Measurements from ENCODE around the gene DNAJC15. TPM values are rescaled to one million over a fixed set of nuclear protein-coding genes. Genes with fewer than 3 reads are reported as not detected.

DNAJC15 gene
- total and polyA plus RNA-seq, 2 of the 4 experiments (the other 2 are of a cell fraction), result 7.0 to 22.0 TPM

GRCh38 chr13:43114504-43114903 lies 91.1 kb downstream of the DNAJC15 start:
- H3K9me1 ChIP-seq (ENCODE audit: insufficient read depth, low read length), result no peaks in the 10 kb centered on the region; the same call in 1 of the 2 replicates
- H3K9me3 ChIP-seq (ENCODE audit: control insufficient read depth, insufficient read depth, low read length), result no peaks in the 10 kb centered on the region
- dilution Hi-C loops (cut with HindIII; ENCODE audit: low sequenced_read_pairs, unreplicated experiment) (no loop called here), in situ Hi-C loops (cut with MboI; ENCODE audit: low sequenced_read_pairs) (no loop called here), intact Hi-C loops (cut with micrococcal nuclease) (no loop called here)
- DNase-seq (no peak), ATAC-seq (ENCODE audit: low read depth) (no peak)
- no peak overlapping the region for H3K23ac ChIP-seq (ENCODE audit: low read depth, low read length)
- no peak overlapping the region for H3K56ac ChIP-seq (ENCODE audit: extremely low read depth, insufficient read depth, low read length)
- no peak overlapping the region for H3K18ac ChIP-seq (ENCODE audit: low read depth, low read length)
- H2BK120ac ChIP-seq (ENCODE audit: low read depth, low read length), result no peak overlapping the region
- H3K27me3 ChIP-seq (ENCODE audit: control insufficient read depth, insufficient read depth, low read length), result no peaks in the 10 kb centered on the region
- ChIA-PET POLR2A (ENCODE audit: unreplicated experiment) (no interaction called here), CTCF (no interaction called here)
- no peak overlapping the region for H4K5ac ChIP-seq (ENCODE audit: low read depth, low read length)
- no peak overlapping the region for H2AK9ac ChIP-seq (replicated peaks; ENCODE audit: low read depth, low read length, poor library complexity)
- no peak overlapping the region for H2AK5ac ChIP-seq (ENCODE audit: low read depth, low read length)
- H3K27ac ChIP-seq (ENCODE audit: insufficient read depth, low read length), result no peak overlapping the region
- peaks cover 5% of the 10 kb centered on the region for H3K4me1 ChIP-seq (ENCODE audit: control insufficient read depth, insufficient read depth, low read length)
- H3K9ac ChIP-seq (ENCODE audit: low read depth, low read length), result no peak overlapping the region
- no peaks in the 10 kb centered on the region; the same call in 1 of the 2 replicates for H4K20me1 ChIP-seq (ENCODE audit: insufficient read depth, low read length)
- no peak overlapping the region for H2BK15ac ChIP-seq (ENCODE audit: low read depth, low read length)
- TF ChIP-seq MAFK (IDR thresholded peaks at IDR 0.05; ENCODE audit: low read depth, low read length), result peak; percentile 57; the same call in 1 of the 2 replicates
- TF ChIP-seq BHLHE40 (IDR thresholded peaks at IDR 0.05; ENCODE audit: low read depth, low read length), result no peak
- TF ChIP-seq RFX5 (IDR thresholded peaks at IDR 0.05; ENCODE audit: low read depth, low read length), result no peak
- no peak for TF ChIP-seq CHD1 (IDR thresholded peaks at IDR 0.05; ENCODE audit: low read depth, low read length)
- no peak for TF ChIP-seq MXI1 (IDR thresholded peaks at IDR 0.05; ENCODE audit: borderline replicate concordance, low read depth, low read length)
- no peak overlapping the region for H4K91ac ChIP-seq (ENCODE audit: insufficient read depth, low read depth, low read length)
- H2BK20ac ChIP-seq (ENCODE audit: low read depth, low read length), result no peak overlapping the region
- no CpG with 5 or more reads among the region's 1 CpG for WGBS, 2 experiments (ENCODE audit: extremely low coverage in 2 of 2, insufficient read length in 1 of 2)
- no peak overlapping the region for H4K8ac ChIP-seq (ENCODE audit: low read depth in 2 of 2, low read length in 2 of 2)
- no peak overlapping the region for H2BK5ac ChIP-seq (ENCODE audit: low read depth, low read length, poor library complexity, severe bottlenecking)
- no peak overlapping the region for H3K4me3 ChIP-seq (ENCODE audit: insufficient read depth, low read depth, low read length)
- H3K4me2 ChIP-seq (ENCODE audit: low read depth, low read length), result no peak overlapping the region
- BruUV-seq (replicated peaks), result no TSS peak
- no peaks in the 10 kb centered on the region for H3K36me3 ChIP-seq (ENCODE audit: control insufficient read depth, insufficient read depth, low read length)
- no peak overlapping the region for H2AFZ ChIP-seq (replicated peaks; ENCODE audit: low read length, poor library complexity)
- H3K14ac ChIP-seq (replicated peaks; ENCODE audit: low read depth, low read length), result no peak overlapping the region
- no peak overlapping the region for H3K4ac ChIP-seq (ENCODE audit: low read depth, low read length)
- no peaks in the 10 kb centered on the region for H3K79me1 ChIP-seq (ENCODE audit: low read depth in 1 of 2, low read length in 2 of 2)
